Measurements from ENCODE around the gene ADIPOQ. TPM values are rescaled to one million over a fixed set of nuclear protein-coding genes. Genes with fewer than 3 reads are reported as not detected.
A peak's percentile ranks its signal among the peaks of the same experiment; 100 is the strongest.

Gene ADIPOQ
- total and polyA plus RNA-seq, 2 of the 13 experiments (the other 11 are each of a cell fraction or from before 2014, with no cell fraction given) = not detected

- TF ChIP-seq, protein P1, sequence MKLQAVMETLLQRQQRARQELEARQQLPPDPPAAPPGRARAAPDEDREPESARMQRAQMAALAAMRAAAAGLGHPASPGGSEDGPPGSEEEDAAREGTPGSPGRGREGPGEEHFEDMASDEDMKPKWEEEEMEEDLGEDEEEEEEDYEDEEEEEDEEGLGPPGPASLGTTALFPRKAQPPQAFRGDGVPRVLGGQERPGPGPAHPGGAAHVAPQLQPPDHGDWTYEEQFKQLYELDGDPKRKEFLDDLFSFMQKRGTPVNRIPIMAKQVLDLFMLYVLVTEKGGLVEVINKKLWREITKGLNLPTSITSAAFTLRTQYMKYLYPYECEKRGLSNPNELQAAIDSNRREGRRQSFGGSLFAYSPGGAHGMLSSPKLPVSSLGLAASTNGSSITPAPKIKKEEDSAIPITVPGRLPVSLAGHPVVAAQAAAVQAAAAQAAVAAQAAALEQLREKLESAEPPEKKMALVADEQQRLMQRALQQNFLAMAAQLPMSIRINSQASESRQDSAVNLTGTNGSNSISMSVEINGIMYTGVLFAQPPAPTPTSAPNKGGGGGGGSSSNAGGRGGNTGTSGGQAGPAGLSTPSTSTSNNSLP (IDR thresholded peaks at IDR 0.05; ENCODE audit: low read depth, low read length) = no peak
- TF ChIP-seq TCF7L2 (IDR thresholded peaks at IDR 0.05; ENCODE audit: low read depth, low read length) = no peak
- TF ChIP-seq, protein P2, sequence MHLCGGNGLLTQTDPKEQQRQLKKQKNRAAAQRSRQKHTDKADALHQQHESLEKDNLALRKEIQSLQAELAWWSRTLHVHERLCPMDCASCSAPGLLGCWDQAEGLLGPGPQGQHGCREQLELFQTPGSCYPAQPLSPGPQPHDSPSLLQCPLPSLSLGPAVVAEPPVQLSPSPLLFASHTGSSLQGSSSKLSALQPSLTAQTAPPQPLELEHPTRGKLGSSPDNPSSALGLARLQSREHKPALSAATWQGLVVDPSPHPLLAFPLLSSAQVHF (CRISPR knock-in tag; IDR thresholded peaks at IDR 0.05) = no peak
- TF ChIP-seq ZBTB7B (CRISPR knock-in tag; IDR thresholded peaks at IDR 0.05) = no peak
- TF ChIP-seq CEBPG (CRISPR knock-in tag; IDR thresholded peaks at IDR 0.05) = peak; percentile 40; the same call in 1 of the 2 replicates
- peak; percentile 77 for TF ChIP-seq DRAP1 (CRISPR knock-in tag; IDR thresholded peaks at IDR 0.05)
- 0 out of 2 replicates have a peak, but pooled peaks have one; percentile 33 for TF ChIP-seq GFI1 (CRISPR knock-in tag; IDR thresholded peaks at IDR 0.05; ENCODE audit: borderline replicate concordance)
- TF ChIP-seq, protein P3, sequence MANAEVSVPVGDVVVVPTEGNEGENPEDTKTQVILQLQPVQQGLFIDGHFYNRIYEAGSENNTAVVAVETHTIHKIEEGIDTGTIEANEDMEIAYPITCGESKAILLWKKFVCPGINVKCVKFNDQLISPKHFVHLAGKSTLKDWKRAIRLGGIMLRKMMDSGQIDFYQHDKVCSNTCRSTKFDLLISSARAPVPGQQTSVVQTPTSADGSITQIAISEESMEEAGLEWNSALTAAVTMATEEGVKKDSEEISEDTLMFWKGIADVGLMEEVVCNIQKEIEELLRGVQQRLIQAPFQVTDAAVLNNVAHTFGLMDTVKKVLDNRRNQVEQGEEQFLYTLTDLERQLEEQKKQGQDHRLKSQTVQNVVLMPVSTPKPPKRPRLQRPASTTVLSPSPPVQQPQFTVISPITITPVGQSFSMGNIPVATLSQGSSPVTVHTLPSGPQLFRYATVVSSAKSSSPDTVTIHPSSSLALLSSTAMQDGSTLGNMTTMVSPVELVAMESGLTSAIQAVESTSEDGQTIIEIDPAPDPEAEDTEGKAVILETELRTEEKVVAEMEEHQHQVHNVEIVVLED (CRISPR knock-in tag; IDR thresholded peaks at IDR 0.05; ENCODE audit: borderline replicate concordance) = peak; percentile 100
- 0 out of 2 replicates have a peak, but pooled peaks have one; percentile 68 for TF ChIP-seq REL (CRISPR knock-in tag; conservative IDR thresholded peaks at IDR 0.05)
- no peak for TF ChIP-seq HCFC1 (IDR thresholded peaks at IDR 0.05; ENCODE audit: low read depth, low read length)
- TF ChIP-seq, protein P4, sequence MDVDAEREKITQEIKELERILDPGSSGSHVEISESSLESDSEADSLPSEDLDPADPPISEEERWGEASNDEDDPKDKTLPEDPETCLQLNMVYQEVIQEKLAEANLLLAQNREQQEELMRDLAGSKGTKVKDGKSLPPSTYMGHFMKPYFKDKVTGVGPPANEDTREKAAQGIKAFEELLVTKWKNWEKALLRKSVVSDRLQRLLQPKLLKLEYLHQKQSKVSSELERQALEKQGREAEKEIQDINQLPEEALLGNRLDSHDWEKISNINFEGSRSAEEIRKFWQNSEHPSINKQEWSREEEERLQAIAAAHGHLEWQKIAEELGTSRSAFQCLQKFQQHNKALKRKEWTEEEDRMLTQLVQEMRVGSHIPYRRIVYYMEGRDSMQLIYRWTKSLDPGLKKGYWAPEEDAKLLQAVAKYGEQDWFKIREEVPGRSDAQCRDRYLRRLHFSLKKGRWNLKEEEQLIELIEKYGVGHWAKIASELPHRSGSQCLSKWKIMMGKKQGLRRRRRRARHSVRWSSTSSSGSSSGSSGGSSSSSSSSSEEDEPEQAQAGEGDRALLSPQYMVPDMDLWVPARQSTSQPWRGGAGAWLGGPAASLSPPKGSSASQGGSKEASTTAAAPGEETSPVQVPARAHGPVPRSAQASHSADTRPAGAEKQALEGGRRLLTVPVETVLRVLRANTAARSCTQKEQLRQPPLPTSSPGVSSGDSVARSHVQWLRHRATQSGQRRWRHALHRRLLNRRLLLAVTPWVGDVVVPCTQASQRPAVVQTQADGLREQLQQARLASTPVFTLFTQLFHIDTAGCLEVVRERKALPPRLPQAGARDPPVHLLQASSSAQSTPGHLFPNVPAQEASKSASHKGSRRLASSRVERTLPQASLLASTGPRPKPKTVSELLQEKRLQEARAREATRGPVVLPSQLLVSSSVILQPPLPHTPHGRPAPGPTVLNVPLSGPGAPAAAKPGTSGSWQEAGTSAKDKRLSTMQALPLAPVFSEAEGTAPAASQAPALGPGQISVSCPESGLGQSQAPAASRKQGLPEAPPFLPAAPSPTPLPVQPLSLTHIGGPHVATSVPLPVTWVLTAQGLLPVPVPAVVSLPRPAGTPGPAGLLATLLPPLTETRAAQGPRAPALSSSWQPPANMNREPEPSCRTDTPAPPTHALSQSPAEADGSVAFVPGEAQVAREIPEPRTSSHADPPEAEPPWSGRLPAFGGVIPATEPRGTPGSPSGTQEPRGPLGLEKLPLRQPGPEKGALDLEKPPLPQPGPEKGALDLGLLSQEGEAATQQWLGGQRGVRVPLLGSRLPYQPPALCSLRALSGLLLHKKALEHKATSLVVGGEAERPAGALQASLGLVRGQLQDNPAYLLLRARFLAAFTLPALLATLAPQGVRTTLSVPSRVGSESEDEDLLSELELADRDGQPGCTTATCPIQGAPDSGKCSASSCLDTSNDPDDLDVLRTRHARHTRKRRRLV (CRISPR knock-in tag; IDR thresholded peaks at IDR 0.05) = peak; percentile 95
- TF ChIP-seq RCOR2 (CRISPR knock-in tag; IDR thresholded peaks at IDR 0.05) = 0 out of 2 replicates have a peak, but pooled peaks have one; percentile 35
- TF ChIP-seq ZNF280B (CRISPR knock-in tag; IDR thresholded peaks at IDR 0.05; ENCODE audit: borderline replicate concordance) = no peak; the same call in 1 of the 2 replicates
- no peak for TF ChIP-seq ZNF335 (CRISPR knock-in tag; IDR thresholded peaks at IDR 0.05)
- TF ChIP-seq PTBP1 (IDR thresholded peaks at IDR 0.05; ENCODE audit: low read depth, low read length, poor library complexity, severe bottlenecking) = peak; percentile 71
- TF ChIP-seq STAT5B (CRISPR knock-in tag; IDR thresholded peaks at IDR 0.05) = no peak
- TF ChIP-seq ZNF33B (CRISPR knock-in tag; IDR thresholded peaks at IDR 0.05) = peak; percentile 80; the same call in 1 of the 2 replicates
Measured at GRCh38 chr3:186806089-186807055, 36.1 kb upstream of the ADIPOQ start, which contains the start of gene RFC4 (continued).
